Skeletal muscle tissue (tissue), 4 donors: Measurements from ENCODE around the gene EXTL1. TPM values are rescaled to one million over a fixed set of nuclear protein-coding genes. Genes with fewer than 3 reads are reported as not detected.
A peak's percentile ranks its signal among the peaks of the same experiment; 100 is the strongest.
"Not testable (repeated sequence)": the region's sequence is repeated elsewhere in the genome, so short reads cannot be mapped to it uniquely, and the experiment has no call there.

Source experiments
- H3K27ac ChIP-seq: one replicate; pipeline ENCODE4 v1.7.0; 2013; ENCODE audit warnings: mild to moderate bottlenecking, low read depth, low read length, inconsistent platforms
- H3K27me3 ChIP-seq, 3 donors: one replicate each; pipeline ENCODE4 v1.7.0; 2013; ENCODE audit warnings: low read length in 3 of 3; ENCODE audit not compliant: control insufficient read depth in 3 of 3, insufficient read depth in 3 of 3
- H3K36me3 ChIP-seq, 3 donors: one replicate each; pipeline ENCODE4 v1.7.0; 2013; ENCODE audit warnings: low read length in 3 of 3; ENCODE audit not compliant: control insufficient read depth in 3 of 3, insufficient read depth in 3 of 3
- H3K4me1 ChIP-seq, 3 donors: one replicate each; pipeline ENCODE4 v1.7.0; 2013; ENCODE audit warnings: low read length in 3 of 3, mild to moderate bottlenecking in 3 of 3; ENCODE audit not compliant: control insufficient read depth in 3 of 3, insufficient read depth in 3 of 3
- H3K4me3 ChIP-seq, 3 donors: one replicate each; pipeline ENCODE4 v1.7.0; 2013; ENCODE audit warnings: low read length in 3 of 3
- H3K9ac ChIP-seq, 3 donors: one replicate each; pipeline ENCODE4 v1.7.0; 2013; ENCODE audit warnings: low read length in 3 of 3, mild to moderate bottlenecking in 3 of 3, moderate library complexity in 2 of 3, low read depth in 1 of 3
- H3K9me3 ChIP-seq, 3 donors: one replicate each; pipeline ENCODE4 v1.7.0; 2013; ENCODE audit warnings: low read length in 3 of 3; ENCODE audit not compliant: control insufficient read depth in 3 of 3
- total RNA-seq: library from RNA; depleted of rRNA; stranded (reverse); fragments of >200 nt; gene quantifications from one replicate; pipeline ENCODE4 v1.2.3, GENCODE V29; 2014
- donor health status: Osteomylitis.

The EXTL1 gene, protein sequence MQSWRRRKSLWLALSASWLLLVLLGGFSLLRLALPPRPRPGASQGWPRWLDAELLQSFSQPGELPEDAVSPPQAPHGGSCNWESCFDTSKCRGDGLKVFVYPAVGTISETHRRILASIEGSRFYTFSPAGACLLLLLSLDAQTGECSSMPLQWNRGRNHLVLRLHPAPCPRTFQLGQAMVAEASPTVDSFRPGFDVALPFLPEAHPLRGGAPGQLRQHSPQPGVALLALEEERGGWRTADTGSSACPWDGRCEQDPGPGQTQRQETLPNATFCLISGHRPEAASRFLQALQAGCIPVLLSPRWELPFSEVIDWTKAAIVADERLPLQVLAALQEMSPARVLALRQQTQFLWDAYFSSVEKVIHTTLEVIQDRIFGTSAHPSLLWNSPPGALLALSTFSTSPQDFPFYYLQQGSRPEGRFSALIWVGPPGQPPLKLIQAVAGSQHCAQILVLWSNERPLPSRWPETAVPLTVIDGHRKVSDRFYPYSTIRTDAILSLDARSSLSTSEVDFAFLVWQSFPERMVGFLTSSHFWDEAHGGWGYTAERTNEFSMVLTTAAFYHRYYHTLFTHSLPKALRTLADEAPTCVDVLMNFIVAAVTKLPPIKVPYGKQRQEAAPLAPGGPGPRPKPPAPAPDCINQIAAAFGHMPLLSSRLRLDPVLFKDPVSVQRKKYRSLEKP
- total RNA-seq: 0.52 TPM

DNA sequence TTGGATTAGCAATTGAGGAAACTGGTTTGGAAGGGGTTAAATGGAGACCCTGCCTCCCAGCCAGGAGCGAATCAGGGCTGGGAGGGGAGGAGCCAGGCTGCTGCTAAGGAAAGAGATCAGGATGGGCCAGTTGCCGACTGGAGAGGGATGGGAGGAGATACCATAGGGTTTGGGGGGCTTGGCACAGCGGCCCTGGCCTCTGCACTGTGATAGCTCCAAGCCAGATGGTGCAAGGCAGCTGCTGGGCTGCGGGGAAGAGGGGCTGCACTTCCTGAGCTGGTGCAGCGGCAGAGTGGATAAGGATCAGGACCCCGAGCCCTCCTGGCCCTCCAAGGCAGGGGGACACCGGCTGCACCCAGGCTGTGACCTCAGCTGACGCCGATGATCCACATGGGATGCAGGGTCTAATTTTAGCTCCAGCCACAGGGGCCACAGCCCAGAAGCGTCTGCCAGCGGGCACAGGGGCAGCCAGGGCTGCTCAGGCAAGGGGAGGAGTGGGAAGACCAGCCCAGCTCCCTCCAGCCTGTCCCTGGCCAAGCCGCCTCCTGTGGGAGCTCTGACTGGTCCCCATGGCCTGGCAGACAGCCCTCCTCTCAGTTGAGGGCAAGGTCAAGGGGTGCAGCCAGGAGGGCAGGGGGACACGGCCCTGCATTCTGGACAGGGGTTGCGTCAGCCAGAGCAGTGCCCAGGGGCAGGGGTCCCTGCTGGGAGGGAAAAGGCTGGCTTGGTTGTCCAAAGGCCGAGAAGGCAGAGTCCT is at the start of gene EXTL1:
Gene EXTL1 (plus strand): TSS at position 129 of the 757 bp plus-strand sequence. CDS start 872 bp downstream, outside the sequence.
- H3K9ac ChIP-seq: peak within 1 kb of the TSS; percentile 66 to 86 (median 81)
- peak within 1 kb of the TSS; percentile 83 for H3K27ac ChIP-seq

DNA sequence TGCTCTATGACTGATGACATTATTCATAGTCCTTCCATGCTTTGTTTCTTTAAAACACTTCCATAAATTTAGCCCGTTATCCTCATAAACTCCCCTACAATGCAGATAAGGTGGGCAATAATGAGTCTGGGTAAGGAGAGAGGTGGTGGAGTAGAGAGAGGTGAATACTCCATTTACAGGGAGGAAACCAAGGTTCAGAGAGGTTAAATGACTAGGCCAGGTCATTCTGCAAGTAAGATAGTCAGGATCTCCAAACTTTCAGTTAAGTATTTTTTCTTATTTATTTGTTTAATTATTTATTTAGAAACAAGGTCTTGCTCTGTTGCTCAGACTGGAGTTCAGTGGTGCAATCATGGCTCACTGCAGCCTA is 49.8 kb upstream of the EXTL1 start:
- no peaks in the 10 kb centered on the region for H3K9me3 ChIP-seq
- no peak overlapping the region for H3K27ac ChIP-seq
- no peaks in the 10 kb centered on the region for H3K4me1 ChIP-seq
- no peaks in the 10 kb centered on the region for H3K27me3 ChIP-seq
- H3K9ac ChIP-seq: no peak overlapping the region
- H3K36me3 ChIP-seq: peaks cover 50 to 70% (median 64%) of the 10 kb centered on the region in 3 donors
- H3K4me3 ChIP-seq: no peak overlapping the region

More for the DNA sequence above, at the start of gene EXTL1:
- peaks cover 46 to 66% (median 63%) of the 10 kb centered on the region in 3 donors for H3K4me1 ChIP-seq
- H3K4me3 ChIP-seq: peak within 1 kb of the TSS; percentile 68 to 85 (median 69)
- H3K9me3 ChIP-seq: no peaks in the 10 kb centered on the region
- H3K27me3 ChIP-seq: no peaks in the 10 kb centered on the region
- peaks cover 0 to 3% (median 0%) of the 10 kb centered on the region in 3 donors for H3K36me3 ChIP-seq

DNA sequence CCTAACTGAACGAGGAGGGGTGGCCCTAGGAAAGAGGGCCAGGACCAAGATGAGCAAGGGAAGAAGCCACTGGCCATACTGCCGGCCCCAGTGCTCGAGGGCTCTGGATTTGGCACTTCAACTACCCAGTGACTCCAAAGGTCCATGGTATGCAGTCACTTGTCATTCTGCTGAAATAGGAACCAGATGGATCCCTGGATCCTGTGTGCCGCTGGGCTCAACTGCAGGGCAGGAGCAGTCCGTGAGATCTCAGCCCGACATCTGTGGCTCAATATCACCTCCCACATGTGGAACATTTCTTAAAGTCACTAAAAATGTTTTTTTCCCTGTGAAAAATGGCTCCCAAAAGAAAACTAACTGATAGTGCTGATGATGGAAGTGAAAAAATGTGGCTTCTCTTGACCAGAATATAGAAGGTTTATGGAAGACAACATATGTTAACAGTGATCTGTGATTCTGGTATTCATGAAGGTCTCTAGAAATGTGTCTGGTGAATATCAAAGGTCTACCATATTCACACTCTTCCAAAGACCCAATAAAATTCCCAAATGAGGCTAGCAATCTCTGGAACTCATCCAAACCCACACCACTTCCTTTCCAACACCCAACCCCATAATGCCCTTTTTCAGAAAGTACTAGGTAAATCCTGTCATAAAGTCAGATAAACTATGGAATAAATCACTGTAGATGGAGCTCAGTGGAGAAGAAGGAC is 47.8 kb upstream of the EXTL1 start:
- Histone ChIP-seq H3K9ac (no peak overlapping the region), H3K4me3 (no peak overlapping the region), H3K9me3 (no peaks in the 10 kb centered on the region), H3K27me3 (no peaks in the 10 kb centered on the region), H3K36me3 (peaks cover 47 to 67% (median 60%) of the 10 kb centered on the region in 3 donors), H3K27ac (no peak overlapping the region), H3K4me1 (no peaks in the 10 kb centered on the region)

DNA sequence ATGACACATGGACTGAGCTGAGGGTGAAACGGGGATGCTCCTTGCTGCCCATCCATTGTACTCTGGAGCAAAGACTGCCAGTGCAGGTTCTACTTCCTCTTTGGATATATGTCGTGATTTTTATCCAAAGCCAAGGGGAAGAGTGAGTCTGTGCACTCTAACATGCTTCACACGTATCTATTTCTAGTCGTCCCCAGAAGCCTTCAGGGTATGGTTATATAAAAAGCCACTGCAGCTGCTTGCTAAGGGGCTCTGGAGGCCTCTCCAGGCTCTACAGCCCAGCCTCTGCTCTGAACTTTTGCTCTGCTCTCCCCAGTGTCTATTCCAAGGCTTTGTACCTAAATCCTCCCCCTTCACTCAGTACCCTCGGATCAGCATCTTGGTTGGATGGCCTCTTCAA is 43.8 kb upstream of the EXTL1 start:
- Histone ChIP-seq H3K4me3 (no peak overlapping the region), H3K9ac (no peak overlapping the region), H3K36me3 (peaks cover 46 to 70% (median 54%) of the 10 kb centered on the region in 3 donors), H3K27me3 (no peaks in the 10 kb centered on the region), H3K4me1 (no peaks in the 10 kb centered on the region), H3K9me3 (no peaks in the 10 kb centered on the region), H3K27ac (no peak overlapping the region)

DNA sequence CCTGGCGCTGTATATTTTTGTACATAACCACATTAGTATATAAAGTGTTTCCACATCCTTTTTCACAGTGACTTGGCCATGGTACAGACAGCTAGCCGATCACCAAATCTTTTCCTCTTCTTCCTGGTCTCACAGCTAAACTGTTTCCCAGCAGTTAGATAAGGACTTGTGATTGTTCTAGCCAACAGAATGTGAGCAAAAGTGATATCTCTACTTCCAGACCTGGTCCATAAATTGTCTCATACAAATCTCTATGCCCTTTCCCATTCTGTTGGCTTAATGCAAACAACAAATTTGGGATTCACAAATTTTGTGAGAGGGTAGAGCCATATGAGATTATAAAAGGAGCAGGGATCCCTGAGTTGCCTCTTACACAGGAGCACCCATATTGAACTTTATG is 43.2 kb upstream of the EXTL1 start:
- Histone ChIP-seq H3K27ac (no peak overlapping the region), H3K9me3 (no peaks in the 10 kb centered on the region), H3K4me1 (no peaks in the 10 kb centered on the region), H3K27me3 (no peaks in the 10 kb centered on the region), H3K36me3 (peaks cover 48 to 67% (median 51%) of the 10 kb centered on the region in 3 donors), H3K9ac (no peak overlapping the region), H3K4me3 (no peak overlapping the region)

DNA sequence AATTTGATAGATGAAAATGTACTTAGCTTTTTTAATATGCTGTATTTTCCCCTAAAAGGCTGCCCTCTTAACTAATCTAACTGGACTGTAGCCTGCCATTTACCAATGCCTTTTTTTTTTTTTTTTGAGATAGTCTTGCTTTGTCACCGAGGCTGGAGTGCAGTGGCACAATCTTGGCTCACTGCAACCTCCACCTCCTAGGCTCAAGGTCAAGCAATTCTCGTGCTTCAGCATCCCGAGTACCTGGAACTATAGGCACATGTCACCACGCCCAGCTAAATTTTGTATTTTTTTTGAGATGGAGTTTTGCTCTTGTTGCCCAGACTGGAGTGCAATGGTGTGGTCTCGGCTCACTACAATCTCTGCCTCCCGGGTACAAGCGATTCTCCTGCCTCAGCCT is 42.4 kb upstream of the EXTL1 start:
- no peaks in the 10 kb centered on the region for H3K9me3 ChIP-seq
- H3K4me3 ChIP-seq: no peak overlapping the region
- no peak overlapping the region for H3K27ac ChIP-seq
- H3K4me1 ChIP-seq: no peaks in the 10 kb centered on the region
- H3K27me3 ChIP-seq: no peaks in the 10 kb centered on the region
- no peak overlapping the region for H3K9ac ChIP-seq
- H3K36me3 ChIP-seq: peaks cover 42 to 59% (median 51%) of the 10 kb centered on the region in 3 donors

DNA sequence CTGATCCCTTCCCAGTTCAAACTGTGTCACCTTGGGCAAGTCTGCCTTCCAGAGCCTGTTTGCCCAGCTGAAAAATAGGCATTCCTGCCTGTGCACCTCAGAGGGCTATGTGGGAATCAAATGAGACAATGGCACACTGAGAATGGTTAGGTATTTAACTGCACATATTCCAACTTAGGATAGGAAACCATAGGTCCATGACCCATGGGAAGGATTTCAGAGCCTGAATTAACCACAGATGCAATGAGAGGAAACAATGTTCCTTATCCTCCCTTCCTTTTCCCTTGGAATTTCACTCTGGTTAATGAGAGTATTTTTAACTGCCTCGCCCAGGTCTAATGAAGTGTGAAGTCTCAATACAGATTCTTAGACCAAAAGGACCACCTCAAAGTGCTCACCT is 36.4 kb upstream of the EXTL1 start:
- H3K4me3 ChIP-seq: no peak overlapping the region
- no peaks in the 10 kb centered on the region for H3K27me3 ChIP-seq
- H3K27ac ChIP-seq: no peak overlapping the region
- peaks cover 20 to 38% (median 34%) of the 10 kb centered on the region in 3 donors for H3K36me3 ChIP-seq
- H3K9ac ChIP-seq: no peak overlapping the region
- H3K4me1 ChIP-seq: peaks cover 23 to 27% (median 24%) of the 10 kb centered on the region in 3 donors
- H3K9me3 ChIP-seq: no peaks in the 10 kb centered on the region

DNA sequence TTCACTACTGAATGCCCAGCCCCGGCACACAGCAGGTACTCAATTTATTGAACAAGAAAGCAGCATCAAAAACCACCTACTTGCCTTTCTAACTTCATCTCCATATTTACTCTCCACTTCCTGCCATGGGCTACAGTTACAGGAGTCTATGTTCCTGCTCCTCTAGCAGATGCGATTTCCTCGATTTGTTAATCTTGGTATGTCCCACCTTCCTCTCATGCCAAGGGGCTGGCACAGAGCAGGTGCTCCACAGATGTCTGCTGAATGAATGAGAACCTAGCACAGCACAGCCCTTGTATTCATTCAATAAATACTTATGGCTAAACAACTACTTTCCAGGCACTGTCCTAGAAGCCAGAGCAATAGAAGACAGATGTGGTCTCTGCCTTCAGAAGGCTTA is 35.9 kb upstream of the EXTL1 start:
- Histone ChIP-seq H3K9ac (no peak overlapping the region), H3K9me3 (no peaks in the 10 kb centered on the region), H3K27ac (no peak overlapping the region), H3K27me3 (no peaks in the 10 kb centered on the region), H3K4me1 (peaks cover 24 to 32% (median 27%) of the 10 kb centered on the region in 3 donors), H3K36me3 (peaks cover 20 to 38% (median 33%) of the 10 kb centered on the region in 3 donors), H3K4me3 (no peak overlapping the region)

DNA sequence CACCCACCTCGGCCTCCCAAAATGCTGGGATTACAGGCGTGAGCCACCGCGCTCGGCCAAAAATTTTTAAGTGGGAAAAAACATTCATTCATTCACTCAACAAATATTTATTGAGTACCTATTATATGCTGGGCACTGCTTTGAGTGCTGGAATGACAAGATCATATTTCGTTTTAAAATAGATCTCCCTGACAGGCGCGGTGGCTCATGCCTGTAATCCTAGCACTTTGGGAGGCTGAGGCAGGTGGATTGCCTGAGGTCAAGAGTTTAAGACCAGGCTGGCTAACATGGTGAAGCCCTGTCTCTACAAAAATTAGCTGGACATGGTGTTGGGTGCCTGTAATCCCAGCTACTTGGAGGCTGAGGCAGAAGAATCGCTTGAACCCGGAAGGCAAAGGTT is 34.8 kb upstream of the EXTL1 start:
- H3K27me3 ChIP-seq, H3K9ac ChIP-seq, H3K27ac ChIP-seq, H3K9me3 ChIP-seq, H3K4me3 ChIP-seq: not testable (repeated sequence)
- peaks cover 24 to 36% (median 28%) of the 10 kb centered on the region in 3 donors for H3K4me1 ChIP-seq
- peaks cover 17 to 34% (median 26%) of the 10 kb centered on the region in 3 donors for H3K36me3 ChIP-seq
